ENCODE data around the gene LHB. TPM values are rescaled to one million over a fixed set of nuclear protein-coding genes. Genes with fewer than 3 reads are reported as not detected.

LHB gene
- total RNA-seq, result not detected

DNA sequence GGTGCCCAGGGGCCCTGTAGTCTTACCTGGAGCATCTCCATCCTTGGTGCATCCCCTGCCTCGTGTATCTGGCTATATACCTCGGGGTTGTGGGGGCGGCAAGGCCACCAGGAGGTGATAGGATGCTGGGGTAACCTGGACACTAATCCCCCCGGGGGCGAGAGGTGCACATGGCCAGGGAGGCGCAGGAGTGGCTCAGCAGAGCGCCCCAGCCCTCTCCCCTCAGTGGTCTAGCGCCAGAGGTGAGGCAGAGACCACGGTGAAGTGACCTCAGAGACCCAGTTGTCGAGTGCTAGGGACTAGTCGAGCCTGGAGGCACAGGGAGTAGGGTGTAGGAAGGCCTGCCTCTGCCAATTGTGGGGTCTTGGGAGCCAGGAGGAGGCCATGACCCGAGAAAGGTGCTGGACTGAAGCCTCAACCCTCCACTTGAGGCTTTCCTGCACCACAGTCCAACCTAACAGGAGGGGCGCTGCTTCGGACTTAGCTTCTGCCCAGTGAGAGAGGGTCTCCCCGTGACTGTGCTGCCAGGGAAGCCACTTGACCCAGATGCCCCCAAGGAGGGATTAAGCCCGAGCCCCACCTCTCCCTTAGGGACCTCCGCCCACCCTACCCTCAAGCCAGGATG, at the start of gene LHB:
LHB (minus strand) TSS at position 51 of the 625 bp plus-strand sequence; CDS start at position 41, 10 bp downstream.
- intact Hi-C loops (cut with DNase I; ENCODE audit: low total_unique reads), result no loop called here
- Histone ChIP-seq H3K4me3 (peak within 1 kb of the TSS; percentile 43 to 70 (median 56)), H3K4me1 (peaks cover 0 to 6% of the 10 kb centered on the region in 2 donors), H3K9me3 (no peaks in the 10 kb centered on the region), H3K27me3 (no peaks in the 10 kb centered on the region), H3K36me3 (peaks cover 4% of the 10 kb centered on the region), H3K27ac (no peak within 1 kb of the TSS)
- TF ChIP-seq POLR2AphosphoS5 (IDR thresholded peaks at IDR 0.05) (no peak), POLR2A (IDR thresholded peaks at IDR 0.05) (no peak)
- TF ChIP-seq, protein P1, sequence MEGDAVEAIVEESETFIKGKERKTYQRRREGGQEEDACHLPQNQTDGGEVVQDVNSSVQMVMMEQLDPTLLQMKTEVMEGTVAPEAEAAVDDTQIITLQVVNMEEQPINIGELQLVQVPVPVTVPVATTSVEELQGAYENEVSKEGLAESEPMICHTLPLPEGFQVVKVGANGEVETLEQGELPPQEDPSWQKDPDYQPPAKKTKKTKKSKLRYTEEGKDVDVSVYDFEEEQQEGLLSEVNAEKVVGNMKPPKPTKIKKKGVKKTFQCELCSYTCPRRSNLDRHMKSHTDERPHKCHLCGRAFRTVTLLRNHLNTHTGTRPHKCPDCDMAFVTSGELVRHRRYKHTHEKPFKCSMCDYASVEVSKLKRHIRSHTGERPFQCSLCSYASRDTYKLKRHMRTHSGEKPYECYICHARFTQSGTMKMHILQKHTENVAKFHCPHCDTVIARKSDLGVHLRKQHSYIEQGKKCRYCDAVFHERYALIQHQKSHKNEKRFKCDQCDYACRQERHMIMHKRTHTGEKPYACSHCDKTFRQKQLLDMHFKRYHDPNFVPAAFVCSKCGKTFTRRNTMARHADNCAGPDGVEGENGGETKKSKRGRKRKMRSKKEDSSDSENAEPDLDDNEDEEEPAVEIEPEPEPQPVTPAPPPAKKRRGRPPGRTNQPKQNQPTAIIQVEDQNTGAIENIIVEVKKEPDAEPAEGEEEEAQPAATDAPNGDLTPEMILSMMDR (IDR thresholded peaks at IDR 0.05), result no peak
- DNase-seq (ENCODE audit: low spot score in 2 of 2), result no peak

DNA sequence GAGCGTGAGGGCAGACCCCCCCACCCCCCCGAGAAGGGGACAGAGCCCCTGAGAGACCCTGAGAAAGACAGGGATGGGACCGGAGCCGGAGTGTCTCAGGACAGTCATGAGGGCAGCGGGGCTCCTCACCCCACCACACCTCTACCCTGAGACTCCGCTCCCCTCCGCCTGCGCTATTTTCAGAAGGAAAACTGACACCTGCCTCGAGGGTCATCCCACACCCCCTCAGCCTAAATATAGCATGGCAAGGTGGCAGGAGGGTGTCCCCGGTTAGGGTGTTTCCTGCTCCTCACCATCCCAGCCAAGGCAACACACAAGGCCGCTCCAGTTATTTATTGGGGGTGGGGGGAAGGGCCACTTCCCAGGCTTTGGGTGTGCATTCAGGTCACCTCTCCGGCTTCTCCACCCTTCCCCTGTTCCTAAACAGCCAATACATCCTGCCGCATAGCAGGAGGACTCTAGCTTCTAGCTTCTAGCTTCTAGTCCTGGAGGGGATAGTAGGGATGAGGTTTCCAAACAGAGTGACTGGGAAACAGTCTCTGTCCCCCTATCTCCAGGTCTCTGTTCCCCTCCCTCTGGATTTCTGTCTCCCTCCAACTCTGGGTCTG, 49.1 kb upstream of the LHB start:
- DNase-seq (ENCODE audit: low spot score in 2 of 2), result no peak
- Histone ChIP-seq H3K27me3 (peaks cover 0 to 15% of the 10 kb centered on the region in 2 donors), H3K9me3 (no peaks in the 10 kb centered on the region), H3K4me1 (no peaks in the 10 kb centered on the region), H3K4me3 (no peak overlapping the region), H3K27ac (no peak overlapping the region), H3K36me3 (no peaks in the 10 kb centered on the region)
- intact Hi-C loops (cut with DNase I; ENCODE audit: low total_unique reads), result loop anchor here (5.0 kb wide), 1 partner anchor 441 kb away; no protein-coding TSS in a partner anchor
- TF ChIP-seq, protein P1 (IDR thresholded peaks at IDR 0.05), result no peak
- TF ChIP-seq POLR2A (IDR thresholded peaks at IDR 0.05), result no peak
- no peak for TF ChIP-seq POLR2AphosphoS5 (IDR thresholded peaks at IDR 0.05)

DNA sequence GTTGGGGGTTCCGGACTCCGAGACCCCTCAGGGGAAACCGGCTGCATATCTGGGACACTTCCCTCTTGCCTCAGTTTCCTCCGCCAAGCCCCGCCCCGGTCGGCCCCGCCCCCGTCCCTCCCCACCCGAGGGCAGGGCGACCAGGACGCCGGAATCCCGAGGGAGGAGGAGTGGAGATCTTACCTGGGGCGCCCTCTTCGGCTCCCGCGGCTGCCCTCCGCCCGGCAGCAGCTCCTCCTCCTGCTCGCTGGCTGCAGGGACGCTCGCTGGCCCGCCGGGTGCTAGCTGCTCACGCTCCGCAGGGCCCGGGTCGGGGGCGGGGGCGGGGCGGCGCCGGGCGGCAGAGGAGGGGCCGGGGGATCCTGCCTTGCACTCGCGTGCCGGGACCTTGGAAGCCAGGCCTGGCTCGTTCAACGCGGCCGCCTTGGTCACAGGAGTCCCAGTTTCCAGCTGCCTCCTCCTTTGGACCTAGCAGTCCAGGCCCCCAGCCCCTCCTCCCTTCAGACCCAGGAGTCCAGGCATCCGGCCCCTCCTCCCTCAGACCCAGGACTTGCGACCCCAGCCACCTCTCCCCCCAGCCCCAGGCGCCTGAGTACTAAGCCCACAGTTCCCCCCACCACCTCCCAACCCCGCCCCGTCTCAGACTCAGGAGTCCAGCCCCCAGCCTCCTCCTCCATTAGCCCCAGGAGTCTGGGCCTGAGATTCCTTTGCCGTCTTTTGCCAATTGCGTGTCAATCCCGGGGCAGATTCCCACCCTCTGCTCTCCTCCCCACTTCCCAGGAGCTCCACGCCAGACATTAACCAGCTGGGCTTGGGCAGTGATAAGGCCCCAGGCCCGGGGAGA, 48.1 kb upstream of the LHB start, which contains the start of gene NTF4:
NTF4 (minus strand) TSS at position 51 of the 844 bp plus-strand sequence. CDS start 2,821 bp downstream, outside the sequence.
- TF ChIP-seq, protein P1 (IDR thresholded peaks at IDR 0.05), result no peak
- TF ChIP-seq POLR2A (IDR thresholded peaks at IDR 0.05) (no peak), POLR2AphosphoS5 (IDR thresholded peaks at IDR 0.05) (no peak)
- H3K27me3 ChIP-seq, result peaks cover 0 to 15% of the 10 kb centered on the region in 2 donors
- no peaks in the 10 kb centered on the region for H3K9me3 ChIP-seq
- H3K36me3 ChIP-seq, result no peaks in the 10 kb centered on the region
- no peaks in the 10 kb centered on the region for H3K4me1 ChIP-seq
- peak in 1 of 2 donors; percentile 52 for DNase-seq (ENCODE audit: low spot score in 2 of 2)
- peak within 1 kb of the TSS; percentile 81 to 84 for H3K27ac ChIP-seq
- H3K4me3 ChIP-seq, result peak within 1 kb of the TSS in 2 of 3 donors; percentile 50 to 67
- intact Hi-C loops (cut with DNase I; ENCODE audit: low total_unique reads), result loop anchor here (5.0 kb wide), 1 partner anchor 442 kb away; no protein-coding TSS in a partner anchor

DNA sequence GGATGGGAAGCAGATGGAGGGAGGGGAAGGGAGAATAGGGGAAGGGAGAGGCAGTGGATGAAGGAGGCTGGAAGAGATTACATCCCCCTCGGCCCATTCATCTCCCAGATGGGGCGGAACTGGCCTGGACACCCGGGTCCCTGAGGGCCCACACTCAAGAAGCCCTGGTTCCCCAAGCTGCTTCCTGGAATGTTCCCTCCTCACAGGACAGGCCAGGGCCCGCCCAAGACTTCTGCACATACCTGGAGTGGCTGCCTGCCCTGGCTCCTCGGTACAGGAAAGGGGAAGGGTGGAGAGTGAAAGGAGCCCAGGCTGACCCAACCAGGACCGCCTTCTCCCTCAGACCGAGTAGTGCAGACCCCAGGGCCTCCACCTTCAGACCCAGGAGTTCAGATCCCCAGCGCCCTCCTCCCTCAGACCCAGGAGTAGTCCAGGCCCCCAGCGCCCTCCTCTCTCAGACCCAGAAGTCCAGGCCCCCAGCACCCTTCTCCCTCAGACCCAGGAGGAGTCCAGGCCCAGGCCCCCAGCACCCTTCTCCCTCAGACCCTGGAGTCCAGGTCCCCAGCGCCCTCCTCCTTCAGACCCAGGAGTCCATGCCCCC, 47.2 kb upstream of the LHB start:
- H3K27ac ChIP-seq, result peak overlapping the region; percentile 81 to 84
- TF ChIP-seq, protein P1 (IDR thresholded peaks at IDR 0.05), result no peak
- TF ChIP-seq POLR2AphosphoS5 (IDR thresholded peaks at IDR 0.05), result no peak
- TF ChIP-seq POLR2A (IDR thresholded peaks at IDR 0.05), result no peak
- peak overlapping the region in 2 of 3 donors; percentile 50 to 67 for H3K4me3 ChIP-seq
- intact Hi-C loops (cut with DNase I; ENCODE audit: low total_unique reads), result no loop called here
- no peaks in the 10 kb centered on the region for H3K9me3 ChIP-seq
- H3K4me1 ChIP-seq, result no peaks in the 10 kb centered on the region
- H3K27me3 ChIP-seq, result peaks cover 0 to 12% of the 10 kb centered on the region in 2 donors
- peak in 1 of 2 donors; percentile 88 for DNase-seq (ENCODE audit: low spot score in 2 of 2)
- H3K36me3 ChIP-seq, result no peaks in the 10 kb centered on the region

Measured in breast epithelium (tissue), 4 donors.